GM23248 (cell line): Measurements from ENCODE around the gene DSTN. TPM values are rescaled to one million over a fixed set of nuclear protein-coding genes. Genes with fewer than 3 reads are reported as not detected.

Experiments
- DNase-seq: peaks from one replicate; pipeline ENCODE4 v3.0.0-alpha.2; 2015
- H2AFZ ChIP-seq: fragments of 200-600 bp; sonication (generic); 2 replicates; pipeline ENCODE4 v1.6.1; 2016; ENCODE audit warnings: antibody characterized with exemption
- H3F3A ChIP-seq: fragments of 200-600 bp; sonication (generic); 2 replicates; pipeline ENCODE4 v1.6.1; 2016; ENCODE audit warnings: mild to moderate bottlenecking, antibody characterized with exemption, mixed run types; ENCODE audit not compliant: insufficient read depth
- H3K27ac ChIP-seq: fragments of 200-600 bp; sonication (generic); 2 replicates; pipeline ENCODE4 v1.5.1; 2016; ENCODE audit warnings: mild to moderate bottlenecking
- H3K27me3 ChIP-seq: fragments of 200-600 bp; sonication (generic); replicated peaks from 2 replicates; pipeline ENCODE4 v1.6.1; 2016; ENCODE audit warnings: mild to moderate bottlenecking; ENCODE audit not compliant: insufficient read depth
- H3K36me3 ChIP-seq: fragments of 200-600 bp; sonication (generic); 2 replicates; pipeline ENCODE4 v1.6.1; 2016; ENCODE audit warnings: low read depth, mild to moderate bottlenecking
- H3K4me1 ChIP-seq: fragments of 200-600 bp; sonication (generic); 2 replicates; pipeline ENCODE4 v1.6.1; 2016; ENCODE audit warnings: mild to moderate bottlenecking; ENCODE audit not compliant: insufficient read depth
- H3K4me2 ChIP-seq: fragments of 200-600 bp; sonication (generic); one replicate; pipeline ENCODE4 v1.6.1; 2016; ENCODE audit warnings: mild to moderate bottlenecking; ENCODE audit not compliant: unreplicated experiment
- H3K4me3 ChIP-seq: fragments of 200-600 bp; sonication (generic); 2 replicates; pipeline ENCODE4 v1.5.1; 2016; ENCODE audit warnings: mild to moderate bottlenecking
- H3K79me2 ChIP-seq: fragments of 200-600 bp; sonication (generic); 2 replicates; pipeline ENCODE4 v1.6.1; 2016; ENCODE audit warnings: mild to moderate bottlenecking; ENCODE audit not compliant: insufficient read depth
- H3K9ac ChIP-seq: fragments of 200-600 bp; sonication (generic); 2 replicates; pipeline ENCODE4 v1.6.1; 2016; ENCODE audit warnings: mild to moderate bottlenecking
- H3K9me2 ChIP-seq: fragments of 200-600 bp; sonication (generic); 2 replicates; pipeline ENCODE4 v1.6.1; 2016; ENCODE audit warnings: mixed run types, mild to moderate bottlenecking, moderate library complexity; ENCODE audit not compliant: insufficient read depth
- H3K9me3 ChIP-seq: fragments of 200-600 bp; sonication (generic); one replicate; pipeline ENCODE4 v1.6.1; 2017; ENCODE audit warnings: low read depth
- H4K20me1 ChIP-seq: fragments of 200-600 bp; sonication (generic); 2 replicates; pipeline ENCODE4 v1.6.0; 2016; ENCODE audit not compliant: insufficient read depth
- EZH2 ChIP-seq: fragments of 200-600 bp; sonication (generic); IDR thresholded peaks from 2 replicates; pipeline ENCODE4 v1.6.1; 2018; ENCODE audit warnings: antibody characterized with exemption, mild to moderate bottlenecking; ENCODE audit not compliant: insufficient read depth, poor library complexity, severe bottlenecking
- EZH2phosphoT487 ChIP-seq: fragments of 200-600 bp; sonication (generic); IDR thresholded peaks from 2 replicates; pipeline ENCODE4 v1.6.1; 2018; ENCODE audit warnings: antibody characterized with exemption, moderate library complexity, mild to moderate bottlenecking, low read depth; ENCODE audit not compliant: insufficient read depth
- WGBS, 2 experiments: methylation state at CpG; one replicate each; pipeline ENCODE4 v1.1.6; 2015 to 2017; ENCODE audit warnings: low lambda C conversion rate in 2 of 2, low coverage in 1 of 2; ENCODE audit errors: missing lambda C conversion rate in 2 of 2; 5-methylcytosine and 5-hydroxymethylcytosine counted together
- in situ Hi-C: fragments of 300-500 bp; cut with MboI; formaldehyde crosslinking; loops from 2 replicates; pipeline ENCODE4 v1.15.0; 2020
- polyA plus RNA-seq: library from polyadenylated mRNA; unstranded; fragments of >200 nt; fragmentation: Nextera tagmentation; extraction: Ambion mirVana; gene quantifications from 2 replicates; pipeline ENCODE4 v1.2.1, GENCODE V29; 2016
- total RNA-seq: library from RNA; depleted of rRNA; stranded (reverse); fragments of >200 nt; shearing (Covaris generic); gene quantifications from 2 replicates; pipeline ENCODE4 v1.2.3, GENCODE V29; 2014

The DSTN gene
- total and polyA plus RNA-seq, 2 experiments from 2014 or later, result 338 to 610 TPM

DNA sequence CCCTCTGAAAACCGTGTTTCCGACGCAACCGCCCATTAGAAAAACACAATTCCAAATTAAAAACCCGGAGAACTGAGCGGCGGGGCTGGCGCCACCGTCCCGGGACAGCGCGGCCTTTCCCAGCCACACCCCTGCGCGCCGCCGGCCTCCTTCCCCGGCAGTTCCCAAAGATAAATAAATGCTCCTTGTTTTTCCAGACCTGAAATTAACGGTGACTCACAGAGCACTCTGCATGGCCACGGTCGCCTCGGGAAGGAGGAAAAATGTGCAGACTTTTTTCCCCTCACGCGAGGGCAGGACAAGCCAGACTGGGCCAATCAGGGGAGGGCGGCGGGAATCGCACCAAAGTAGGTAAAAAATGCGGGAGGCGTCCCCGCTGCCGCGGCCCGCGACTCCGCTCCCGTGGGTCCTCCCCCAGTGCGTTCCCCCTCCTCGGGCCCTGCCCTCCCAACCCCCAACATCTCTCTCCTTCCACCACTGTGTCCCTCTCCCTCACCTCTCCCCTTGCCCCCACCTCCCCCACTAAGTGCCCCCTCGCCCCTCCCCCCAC, 828 bp upstream of the DSTN start:
- in situ Hi-C loops, result no loop called here
- Histone ChIP-seq H3K36me3 (no peaks in the 10 kb centered on the region), H3K9ac (peak overlapping the region; percentile 98), H3K4me3 (peak overlapping the region; percentile 68), H2AFZ (peak overlapping the region; percentile 45; the same call in 1 of the 2 replicates), H3K79me2 (peaks cover 41% of the 10 kb centered on the region), H3K9me3 (no peaks in the 10 kb centered on the region), H3K27ac (peak overlapping the region; percentile 93), H4K20me1 (peaks cover 21% of the 10 kb centered on the region; the same call in 1 of the 2 replicates), H3F3A (peaks cover 23% of the 10 kb centered on the region; the same call in 1 of the 2 replicates), H3K4me1 (peaks cover 31% of the 10 kb centered on the region), H3K4me2 (peak overlapping the region; percentile 80), H3K27me3 (no peaks in the 10 kb centered on the region), H3K9me2 (no peaks in the 10 kb centered on the region)
- no peak for TF ChIP-seq EZH2phosphoT487
- TF ChIP-seq EZH2, result no peak
- 0 to 2% methylated on average over 35 to 38 of the region's 38 CpGs for WGBS, 2 experiments
- peak; percentile 98 for DNase-seq

DNA sequence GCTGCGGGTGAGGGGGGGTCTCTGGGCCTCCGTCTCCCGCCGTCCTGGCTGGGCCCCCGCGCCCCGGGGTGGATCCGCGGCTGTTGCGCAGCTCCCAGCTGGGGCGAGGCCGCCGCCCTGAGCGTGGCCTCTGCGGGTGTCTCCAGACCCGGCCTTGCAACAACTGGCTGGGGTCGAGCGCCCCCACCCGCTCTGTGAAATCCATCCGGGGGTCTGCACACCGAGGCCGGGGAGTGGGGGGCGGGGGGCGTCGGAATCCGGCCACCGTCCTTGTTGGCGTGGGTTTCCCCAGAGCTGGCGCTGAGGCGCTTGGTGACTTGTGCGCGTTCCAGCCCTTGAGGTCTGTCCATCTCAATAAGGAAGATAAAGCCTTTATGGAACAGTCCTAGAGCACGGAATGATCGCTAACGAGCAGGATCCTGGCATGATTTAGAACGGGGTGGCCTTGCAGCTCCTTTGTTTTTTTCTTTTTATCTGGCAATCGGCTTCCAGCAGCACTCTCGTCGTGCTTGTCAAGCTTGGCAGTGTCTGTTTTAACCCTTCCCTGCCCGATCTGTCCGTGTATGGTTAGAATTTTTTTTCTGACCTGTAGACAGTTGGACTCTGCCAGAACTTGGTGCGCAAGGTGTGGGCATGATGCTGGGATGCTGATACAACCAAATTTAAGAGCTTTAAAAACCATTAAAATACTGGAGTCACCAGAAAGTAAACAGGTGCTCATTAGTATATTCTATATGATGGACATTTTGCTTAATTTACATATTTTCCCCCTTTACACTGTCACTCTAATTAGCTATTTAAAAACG, 675 bp downstream of the DSTN start:
- Histone ChIP-seq H3K4me2 (peak overlapping the region; percentile 98), H3K79me2 (peaks cover 56% of the 10 kb centered on the region), H3K27ac (peak overlapping the region; percentile 93), H3K9me2 (no peaks in the 10 kb centered on the region), H3K4me1 (peaks cover 25% of the 10 kb centered on the region), H3K9me3 (no peaks in the 10 kb centered on the region), H3K36me3 (no peaks in the 10 kb centered on the region), H3K4me3 (peak overlapping the region; percentile 95), H3F3A (peaks cover 20% of the 10 kb centered on the region; the same call in 1 of the 2 replicates), H4K20me1 (peaks cover 21% of the 10 kb centered on the region; the same call in 1 of the 2 replicates), H3K27me3 (no peaks in the 10 kb centered on the region), H3K9ac (peak overlapping the region; percentile 98), H2AFZ (peak overlapping the region; percentile 35)
- peak; percentile 73 for DNase-seq
- in situ Hi-C loops, result no loop called here
- WGBS, 2 experiments, result 2 to 4% methylated on average over 27 to 43 of the region's 43 CpGs
- TF ChIP-seq EZH2, result no peak

GRCh38 chr20:17571153-17571527, 1.3 kb downstream of the DSTN start:
- in situ Hi-C loops, result no loop called here
- TF ChIP-seq EZH2 (no peak), EZH2phosphoT487 (no peak)

GRCh38 chr20:17572034-17572638, 2.3 kb downstream of the DSTN start:
- peaks cover 71% of the 10 kb centered on the region for H3K79me2 ChIP-seq
- H3K27ac ChIP-seq, result no peak overlapping the region; the same call in 1 of the 2 replicates
- no peaks in the 10 kb centered on the region for H3K36me3 ChIP-seq
- no peaks in the 10 kb centered on the region for H3K9me3 ChIP-seq
- DNase-seq, result no peak
- TF ChIP-seq EZH2phosphoT487, result no peak
- TF ChIP-seq EZH2, result no peak
- no peak overlapping the region for H2AFZ ChIP-seq
- peak overlapping the region; percentile 95 for H3K4me3 ChIP-seq
- in situ Hi-C loops, result no loop called here
- no peaks in the 10 kb centered on the region for H3K9me2 ChIP-seq
- peak overlapping the region; percentile 98 for H3K4me2 ChIP-seq
- H4K20me1 ChIP-seq, result peaks cover 21% of the 10 kb centered on the region; the same call in 1 of the 2 replicates
- peak overlapping the region; percentile 98 for H3K9ac ChIP-seq
- peaks cover 20% of the 10 kb centered on the region; the same call in 1 of the 2 replicates for H3F3A ChIP-seq
- H3K27me3 ChIP-seq, result no peaks in the 10 kb centered on the region
- peaks cover 23% of the 10 kb centered on the region for H3K4me1 ChIP-seq
- WGBS, 2 experiments, result 35 to 37% methylated on average over 7 of the region's 7 CpGs

More at GRCh38 chr20:17571153-17571527, 1.3 kb downstream of the DSTN start:
- H3F3A ChIP-seq, result peaks cover 20% of the 10 kb centered on the region; the same call in 1 of the 2 replicates
- no peaks in the 10 kb centered on the region for H3K9me3 ChIP-seq
- no peaks in the 10 kb centered on the region for H3K9me2 ChIP-seq
- no peaks in the 10 kb centered on the region for H3K27me3 ChIP-seq
- peak overlapping the region; percentile 98 for H3K4me2 ChIP-seq
- H3K4me3 ChIP-seq, result peak overlapping the region; percentile 95
- H3K36me3 ChIP-seq, result no peaks in the 10 kb centered on the region
- peak overlapping the region; percentile 93 for H3K27ac ChIP-seq
- H3K4me1 ChIP-seq, result peaks cover 23% of the 10 kb centered on the region
- peaks cover 21% of the 10 kb centered on the region; the same call in 1 of the 2 replicates for H4K20me1 ChIP-seq
- H3K79me2 ChIP-seq, result peaks cover 61% of the 10 kb centered on the region
- no peak overlapping the region for H2AFZ ChIP-seq
- H3K9ac ChIP-seq, result peak overlapping the region; percentile 98
- WGBS, 2 experiments, result 1 to 2% methylated on average over 6 of the region's 6 CpGs
- peak; percentile 40 for DNase-seq
